DMS79 treated with DMSO at 0.1 percent for 48 hours (cell line): Measurements from ENCODE around the gene IFNA16.
"Not testable (repeated sequence)": the region's sequence is repeated elsewhere in the genome, so short reads cannot be mapped to it uniquely, and the experiment has no call there.

Source experiments
- DNase-seq: peaks from one replicate; lab custom pipeline; 2025; lab: John Stamatoyannopoulos, UW

Gene IFNA16

GRCh38 chr9:21217211-21217610 lies at the start of gene IFNA16:
IFNA16 (minus strand) TSS chr9:21217311; CDS start chr9:21217305, 6 bp downstream.
- not testable (repeated sequence) for DNase-seq

GRCh38 chr9:21265421-21266189 lies 48.5 kb upstream of the IFNA16 start:
- peak; percentile 98 for DNase-seq

DNA sequence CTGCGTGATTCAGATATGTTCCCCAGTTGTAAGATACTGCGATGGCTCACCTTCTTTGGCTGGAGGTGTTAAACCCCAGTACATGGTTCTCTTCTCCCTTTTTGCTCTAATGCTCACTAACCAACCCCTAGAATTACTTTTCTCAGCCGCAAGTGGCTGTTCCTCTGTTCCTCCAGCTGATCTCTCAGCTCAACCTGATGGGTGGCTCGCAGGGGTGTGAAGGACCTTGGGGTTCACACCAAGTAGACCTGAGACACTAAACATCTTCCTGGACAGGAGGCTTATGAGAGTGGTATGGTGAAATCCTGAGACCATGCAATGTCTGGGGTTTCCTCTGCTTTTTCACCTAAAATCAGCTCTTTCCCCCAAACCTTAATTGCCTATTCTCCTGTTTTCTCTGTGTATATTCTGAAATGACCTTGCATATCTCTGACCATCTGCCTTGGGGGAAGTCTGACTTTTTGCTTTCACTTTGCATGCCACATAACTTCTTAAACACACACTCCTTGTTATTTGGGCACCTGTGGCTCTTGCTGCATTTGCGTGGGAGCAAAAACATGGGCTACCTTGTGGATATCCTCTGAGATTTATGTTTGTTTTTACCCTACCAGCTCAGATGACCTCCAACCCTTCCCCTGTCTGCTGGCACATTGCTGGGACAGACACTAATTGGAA lies 38.6 kb upstream of the IFNA16 start:
- no peak for DNase-seq

DNA sequence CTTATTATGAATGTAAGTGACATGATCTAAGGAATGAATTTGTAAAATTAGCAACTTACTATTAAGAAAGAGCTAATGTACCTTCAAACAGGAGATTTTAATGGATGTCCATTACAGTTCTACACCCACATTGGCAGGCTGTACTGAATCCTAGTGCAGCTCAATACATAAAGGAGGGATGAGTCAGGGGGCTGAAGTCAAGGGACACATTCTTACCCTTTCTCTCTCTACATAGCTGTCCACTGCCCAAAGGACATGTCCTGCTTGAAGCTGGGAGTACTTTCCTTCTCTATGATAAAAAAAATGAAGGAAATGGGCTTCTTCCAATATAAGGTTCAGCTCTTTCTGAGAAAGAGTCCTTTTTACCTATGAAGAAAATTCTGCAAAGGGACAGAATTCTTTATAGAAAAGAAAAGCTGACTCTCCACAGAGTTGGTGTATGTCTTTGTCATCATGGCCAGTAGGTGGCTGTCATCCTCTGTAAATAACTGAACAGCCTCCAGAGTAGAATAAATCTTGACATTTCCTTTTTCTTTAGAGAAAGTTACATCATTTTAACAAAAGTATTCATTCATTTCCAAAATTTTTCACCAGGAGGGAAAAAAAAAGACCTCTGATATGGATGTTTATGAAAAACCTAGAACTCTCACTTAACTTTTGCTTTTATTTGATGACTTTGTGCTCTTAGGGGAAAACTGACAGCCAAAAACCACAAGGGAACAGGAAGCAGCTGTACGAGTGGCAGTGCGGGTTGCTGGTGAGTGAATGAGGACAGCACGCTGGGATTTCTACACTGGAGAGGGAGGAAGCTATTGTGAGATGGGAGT lies 35.8 kb upstream of the IFNA16 start:
- peak; percentile 78 for DNase-seq

GRCh38 chr9:21251638-21252037 lies 34.5 kb upstream of the IFNA16 start:
- no peak for DNase-seq

GRCh38 chr9:21251190-21251589 lies 34.1 kb upstream of the IFNA16 start:
- no peak for DNase-seq

- DNase-seq = no peak
These were observed 27.7 kb upstream of the IFNA16 start for GRCh38 chr9:21244836-21245235.

DNA sequence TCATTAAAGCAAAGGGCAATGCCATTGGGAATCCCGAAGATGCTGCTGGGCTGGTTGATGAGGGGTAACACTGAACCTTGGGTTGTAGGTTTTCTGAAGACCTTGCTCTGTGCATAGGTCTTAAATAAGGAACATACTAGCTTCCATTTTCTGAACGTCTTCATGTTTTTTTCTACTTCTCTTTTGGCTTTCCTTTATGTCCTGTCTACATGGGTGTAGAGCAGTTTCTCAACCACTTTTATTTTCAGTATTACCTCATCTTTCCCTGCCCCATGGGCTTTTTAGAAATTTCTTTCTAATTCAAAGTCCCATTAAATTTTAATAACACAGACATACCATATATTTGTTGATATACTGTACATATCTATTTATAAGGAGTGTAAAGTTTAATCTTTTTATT lies 22.8 kb upstream of the IFNA16 start, which contains the start of gene IFNA14:
Gene IFNA14, minus strand, starts transcription at position 95 of the 400 bp plus-strand sequence. Its CDS starts 70 bp downstream, at position 25.
- no peak for DNase-seq

DNA sequence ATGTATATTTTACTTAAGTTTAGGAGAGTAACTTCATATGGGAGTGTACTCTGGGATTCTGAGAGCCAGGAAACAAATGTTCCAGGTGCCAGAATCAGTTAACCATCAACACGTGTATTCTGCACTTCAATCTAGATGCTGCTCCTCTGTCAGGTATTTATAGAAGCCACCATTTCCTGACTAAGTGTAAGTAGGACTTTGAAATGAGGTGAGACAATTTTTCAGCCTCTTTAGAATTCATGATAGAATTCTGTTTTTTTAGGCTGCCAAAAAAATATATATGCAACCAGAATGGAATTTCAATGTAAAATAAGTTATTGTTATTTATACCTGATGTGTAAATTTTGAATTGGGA lies 19.2 kb upstream of the IFNA16 start:
- DNase-seq = not testable (repeated sequence)

DNA sequence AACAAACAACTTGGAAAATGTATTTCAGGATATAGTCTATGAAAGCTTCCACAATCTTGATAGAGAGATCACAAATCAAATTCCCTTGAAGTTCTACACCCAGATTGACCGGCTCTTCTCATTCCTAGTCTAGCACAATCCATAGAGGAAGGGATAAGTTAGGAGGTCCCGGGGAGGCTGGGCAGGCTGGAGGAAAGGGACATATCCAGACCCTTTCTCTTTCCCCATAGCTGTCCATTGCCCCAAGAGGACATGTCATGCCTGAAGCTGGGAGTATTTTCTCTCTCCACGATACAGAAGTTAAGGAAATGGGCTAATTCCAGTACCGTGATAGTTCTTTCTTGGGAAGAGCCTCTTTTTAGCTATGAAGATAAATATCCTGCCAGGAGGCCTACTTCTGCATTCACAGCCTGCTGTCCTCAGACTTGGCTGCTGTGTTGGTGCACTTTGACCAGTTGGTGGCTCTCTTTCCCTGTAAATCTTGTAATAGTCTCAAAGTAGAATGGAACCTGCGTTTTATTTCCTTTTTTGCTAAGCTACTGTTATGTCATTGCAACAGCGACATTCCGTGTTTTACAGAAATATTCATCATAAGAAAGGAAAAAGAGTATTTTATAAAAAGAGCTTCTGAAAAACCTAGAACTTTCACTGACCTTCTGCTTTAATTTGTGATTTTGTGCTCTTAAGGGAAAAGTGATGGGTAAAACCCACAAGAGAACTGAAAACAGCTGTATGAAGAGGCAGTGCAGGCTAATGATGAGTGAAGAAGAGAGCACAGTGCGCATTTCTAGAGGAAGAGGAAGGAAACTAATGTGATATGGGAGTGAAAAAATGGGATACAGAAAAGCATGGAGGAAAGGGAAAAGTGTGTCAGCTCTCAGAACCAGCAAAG lies 18.6 kb upstream of the IFNA16 start:
- peak; percentile 44 for DNase-seq

DNA sequence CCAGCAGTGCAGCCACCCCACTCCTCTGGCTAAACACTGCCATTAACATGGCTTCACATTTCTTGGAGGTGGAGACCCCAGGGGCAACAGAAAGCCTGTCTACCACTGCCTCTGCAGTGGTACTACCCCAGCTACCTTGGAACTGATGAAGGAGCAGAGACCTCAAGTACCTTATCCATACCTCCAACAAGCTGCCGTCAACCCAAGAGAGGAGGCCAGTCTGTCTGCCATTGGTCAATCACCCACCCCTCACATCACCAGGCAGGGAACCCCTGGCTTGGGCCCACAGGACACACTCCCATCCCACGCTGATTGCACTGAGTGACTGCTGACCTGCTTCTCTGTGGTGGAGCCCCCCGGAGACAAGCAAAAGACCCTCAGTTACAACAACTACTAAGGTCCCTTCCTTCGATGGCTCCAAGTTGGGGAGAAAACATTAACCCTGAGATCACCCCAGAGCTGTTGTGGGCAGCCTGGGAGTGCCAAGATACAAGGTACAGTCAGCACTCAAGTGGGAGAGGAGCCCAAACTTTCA lies 17.1 kb upstream of the IFNA16 start:
- no peak for DNase-seq

DNA sequence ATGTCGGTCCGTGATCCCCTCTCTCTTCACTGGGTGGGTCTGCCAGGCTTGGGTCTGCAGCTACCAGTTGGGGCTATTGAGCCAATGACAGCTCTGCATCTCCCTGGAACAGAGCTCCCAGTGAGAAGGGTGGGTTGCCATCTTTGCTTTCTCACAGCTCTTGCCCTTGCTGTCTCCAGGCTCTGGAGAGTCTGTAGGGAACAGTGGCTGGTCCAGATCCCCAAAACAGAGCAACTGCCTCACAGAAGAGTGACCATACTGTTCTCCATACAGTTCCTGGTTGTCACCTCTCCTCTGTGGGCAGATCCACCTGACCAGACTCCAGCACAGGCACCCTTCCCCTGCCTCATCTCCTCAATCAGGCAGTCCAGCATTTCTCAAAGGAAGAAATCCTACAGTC lies 16.1 kb upstream of the IFNA16 start:
- no peak for DNase-seq

GRCh38 chr9:21228122-21228521 lies 11.0 kb upstream of the IFNA16 start, which contains the start of gene IFNA17:
IFNA17 (minus strand) TSS chr9:21228222; CDS start chr9:21228173, 49 bp downstream.
- DNase-seq = no peak

DNA sequence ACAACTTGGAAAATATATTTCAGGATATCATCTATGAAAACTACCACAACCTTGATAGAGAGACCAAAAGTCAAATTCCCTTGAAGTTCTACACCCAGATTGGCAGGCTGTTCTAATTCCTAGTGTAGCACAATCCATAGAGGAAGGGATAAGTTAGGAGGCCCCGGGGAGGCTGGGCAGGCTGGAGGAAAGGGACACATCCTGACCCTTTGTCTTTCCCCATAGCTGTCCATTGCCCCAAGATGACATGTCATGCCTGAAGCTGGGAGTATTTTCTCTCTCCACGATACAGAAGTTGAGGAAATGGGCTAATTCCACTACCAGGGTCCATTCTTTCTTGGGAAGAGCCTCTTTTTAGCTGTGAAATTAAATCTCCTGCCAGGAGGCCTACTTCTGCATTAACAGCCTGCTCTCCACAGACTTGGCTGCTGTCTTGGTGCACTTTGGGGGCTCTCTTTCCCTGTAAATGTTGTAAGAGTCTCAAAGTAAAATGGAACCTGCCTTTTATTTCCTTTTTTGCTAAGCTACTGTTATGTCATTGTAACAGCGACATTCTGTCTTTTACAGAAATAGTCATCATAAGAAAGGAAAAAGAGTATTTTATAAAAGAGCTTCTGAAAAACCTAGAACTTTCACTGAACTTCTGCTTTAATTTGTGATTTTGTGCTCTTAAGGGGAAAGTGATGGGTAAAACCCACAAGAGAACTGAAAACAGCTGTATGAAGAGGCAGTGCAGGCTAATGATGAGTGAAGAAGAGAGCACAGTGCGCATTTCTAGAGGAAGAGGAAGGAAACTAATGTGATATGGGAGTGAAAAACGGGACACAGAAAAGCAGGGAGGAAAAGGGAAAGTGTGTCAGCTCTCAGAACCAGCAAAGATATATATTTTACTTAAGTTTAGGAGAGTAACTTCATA lies 3.4 kb downstream of the IFNA16 start:
- DNase-seq = not testable (repeated sequence)

DNA sequence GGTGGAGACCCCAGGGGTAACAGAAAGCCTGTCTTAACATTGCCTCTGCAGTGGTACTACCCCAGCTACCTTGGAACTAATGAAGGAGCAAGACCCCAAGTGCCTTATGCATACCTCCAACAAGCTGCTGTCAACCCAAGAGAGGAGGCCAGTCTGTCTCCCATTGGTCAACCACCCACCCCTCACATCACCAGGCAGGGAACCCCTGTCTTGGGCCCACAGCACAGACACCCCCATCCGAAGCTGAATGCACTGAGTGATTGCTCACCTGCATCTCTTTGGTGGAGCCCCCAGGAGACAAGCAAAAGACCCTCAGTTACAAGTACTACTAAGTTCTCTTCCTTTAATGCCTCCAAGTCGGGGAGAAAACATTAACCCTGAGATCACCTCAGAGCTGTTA lies 5.0 kb downstream of the IFNA16 start:
- not testable (repeated sequence) for DNase-seq

DNA sequence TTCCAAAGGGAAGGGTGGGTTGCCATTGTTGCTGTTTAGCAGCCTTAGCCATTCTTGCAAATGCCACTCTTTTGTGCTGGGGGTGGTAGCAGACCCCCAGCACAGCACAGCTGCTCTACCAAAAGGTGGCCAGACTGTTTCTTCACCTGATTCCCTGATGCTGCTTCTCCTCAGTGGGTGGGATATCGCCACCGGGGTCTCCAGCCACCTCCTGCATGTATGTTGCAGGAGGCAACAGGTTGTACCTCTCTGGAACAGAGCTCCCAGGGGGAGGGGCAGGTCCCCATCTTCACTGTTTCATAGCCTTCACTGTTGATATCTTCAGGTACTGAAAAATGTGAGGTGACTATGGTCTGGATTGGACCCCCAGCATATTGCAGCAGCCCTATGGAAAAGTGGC lies 6.3 kb downstream of the IFNA16 start:
- not testable (repeated sequence) for DNase-seq

- DNase-seq = no peak
These were observed 6.8 kb downstream of the IFNA16 start for GRCh38 chr9:21210311-21210710.

DNA sequence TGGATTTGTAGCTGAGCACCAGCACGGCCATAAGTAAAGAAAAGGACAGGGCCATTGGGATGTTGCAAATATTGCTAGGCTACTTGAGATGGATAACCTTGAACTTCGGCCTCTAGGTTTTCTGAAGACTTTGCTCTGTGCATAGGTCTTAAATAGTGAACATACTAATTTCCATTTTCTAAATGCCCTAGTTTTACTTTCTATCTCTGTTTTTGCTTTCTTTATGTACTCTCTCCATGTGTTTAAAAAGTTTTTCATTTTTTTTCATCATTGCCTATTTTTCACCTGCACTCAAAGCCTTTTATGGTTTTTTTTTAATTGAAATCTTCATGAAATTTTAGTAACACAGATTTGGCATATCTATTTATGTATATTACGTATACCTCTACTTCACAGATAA lies 10.1 kb downstream of the IFNA16 start, which contains the start of gene IFNA10:
Gene IFNA10, minus strand, starts transcription at position 101 of the 400 bp plus-strand sequence. Its CDS starts 46 bp downstream, at position 55.
- DNase-seq = not testable (repeated sequence)

DNA sequence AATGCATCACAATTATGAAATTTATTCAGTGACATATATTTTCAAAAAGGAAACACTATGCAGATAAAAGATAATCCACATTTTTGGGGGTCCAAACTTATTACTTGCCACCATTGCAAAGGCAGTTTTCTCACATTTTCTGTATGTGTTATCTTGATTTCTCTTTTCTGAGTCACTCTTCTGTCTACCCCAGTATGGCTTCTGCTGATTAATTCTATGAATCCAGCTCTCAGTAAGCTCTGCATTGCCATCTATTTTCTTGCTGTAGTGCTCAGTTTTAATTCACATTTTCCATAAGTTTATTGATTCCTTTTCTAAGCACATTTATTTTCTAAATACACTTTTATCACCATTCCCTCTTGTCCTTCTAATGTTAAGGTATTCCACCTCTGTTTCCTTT lies 11.9 kb downstream of the IFNA16 start:
- no peak for DNase-seq

GRCh38 chr9:21202105-21202504 lies 15.0 kb downstream of the IFNA16 start, which contains the start of gene IFNA7:
IFNA7 (minus strand) TSS chr9:21202205; CDS start chr9:21202165, 40 bp downstream.
- DNase-seq = not testable (repeated sequence)
